ENCODE measurements around the gene BORCS5. TPM values are rescaled to one million over a fixed set of nuclear protein-coding genes. Genes with fewer than 3 reads are reported as not detected.

Gene BORCS5
- total and polyA plus RNA-seq, 2 donors (not counting 1 experiment from before 2014, with no cell fraction given), result 11.9 to 46.2 TPM

DNA sequence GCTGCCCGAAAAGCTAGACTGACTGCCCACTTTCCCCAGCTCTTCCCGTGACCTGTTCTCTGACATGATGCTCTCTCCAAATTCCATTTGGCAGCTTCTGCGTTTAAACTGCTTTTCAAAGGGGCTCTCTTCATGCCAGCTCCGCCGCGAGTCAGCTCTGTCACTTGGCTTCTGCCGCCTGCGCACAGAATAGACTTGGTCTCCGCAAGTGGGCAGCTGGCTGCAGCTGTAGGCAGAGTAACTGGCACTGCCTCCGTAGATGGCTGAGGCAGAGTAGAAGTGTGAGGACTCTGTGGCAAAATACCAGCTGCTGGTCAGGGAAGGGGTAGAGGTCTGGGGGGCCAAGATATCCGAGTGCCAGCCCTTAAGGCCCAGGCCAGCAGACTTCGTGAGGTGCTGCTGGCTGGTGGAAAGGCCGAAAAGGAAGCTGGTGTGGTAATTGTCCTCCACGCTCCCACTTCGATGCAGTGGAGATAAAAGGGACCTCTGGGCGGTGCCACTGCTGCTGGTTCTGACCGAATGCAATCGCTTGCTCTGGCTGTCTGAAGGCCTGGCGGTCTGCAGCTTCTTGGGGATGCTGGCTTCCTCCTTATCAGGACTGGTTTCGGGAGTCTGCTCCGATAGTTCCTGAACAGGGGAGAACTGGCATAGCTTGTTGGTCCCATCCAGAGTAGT is 120.1 kb downstream of the BORCS5 start:
- ChIA-PET POLR2A (no interaction called here), CTCF (interaction anchor here (1.4 kb wide), 1 partner anchor 260 kb away, joined by 5 read pairs; no protein-coding TSS in a partner anchor)
- TF ChIP-seq, protein P1, sequence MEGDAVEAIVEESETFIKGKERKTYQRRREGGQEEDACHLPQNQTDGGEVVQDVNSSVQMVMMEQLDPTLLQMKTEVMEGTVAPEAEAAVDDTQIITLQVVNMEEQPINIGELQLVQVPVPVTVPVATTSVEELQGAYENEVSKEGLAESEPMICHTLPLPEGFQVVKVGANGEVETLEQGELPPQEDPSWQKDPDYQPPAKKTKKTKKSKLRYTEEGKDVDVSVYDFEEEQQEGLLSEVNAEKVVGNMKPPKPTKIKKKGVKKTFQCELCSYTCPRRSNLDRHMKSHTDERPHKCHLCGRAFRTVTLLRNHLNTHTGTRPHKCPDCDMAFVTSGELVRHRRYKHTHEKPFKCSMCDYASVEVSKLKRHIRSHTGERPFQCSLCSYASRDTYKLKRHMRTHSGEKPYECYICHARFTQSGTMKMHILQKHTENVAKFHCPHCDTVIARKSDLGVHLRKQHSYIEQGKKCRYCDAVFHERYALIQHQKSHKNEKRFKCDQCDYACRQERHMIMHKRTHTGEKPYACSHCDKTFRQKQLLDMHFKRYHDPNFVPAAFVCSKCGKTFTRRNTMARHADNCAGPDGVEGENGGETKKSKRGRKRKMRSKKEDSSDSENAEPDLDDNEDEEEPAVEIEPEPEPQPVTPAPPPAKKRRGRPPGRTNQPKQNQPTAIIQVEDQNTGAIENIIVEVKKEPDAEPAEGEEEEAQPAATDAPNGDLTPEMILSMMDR (IDR thresholded peaks at IDR 0.05), result no peak
- TF ChIP-seq EZH2 (IDR thresholded peaks at IDR 0.05; ENCODE audit: borderline replicate concordance, insufficient read depth, low read depth, low read length, poor library complexity, severe bottlenecking), result no peak
- Histone ChIP-seq H3K27ac (ENCODE audit: low read length in 2 of 2) (no peak overlapping the region), H4K20me1 (ENCODE audit: control insufficient read depth, insufficient read depth, low read length, poor library complexity, severe bottlenecking) (no peaks in the 10 kb centered on the region), H3K27me3 (replicated peaks in 1 of 4; ENCODE audit: control extremely low read depth in 1 of 4, control insufficient read depth in 3 of 4, insufficient read depth in 4 of 4, low read length in 3 of 4) (no peaks in the 10 kb centered on the region), H3K9me3 (ENCODE audit: control extremely low read depth in 1 of 3, control insufficient read depth in 2 of 3, insufficient read depth in 1 of 3, low read length in 2 of 3) (no peaks in the 10 kb centered on the region), H3K79me2 (ENCODE audit: control insufficient read depth, insufficient read depth, low read length) (no peaks in the 10 kb centered on the region), H3K4me2 (replicated peaks; ENCODE audit: low read depth, low read length, poor library complexity, severe bottlenecking) (no peak overlapping the region), H2AFZ (ENCODE audit: insufficient read depth, low read depth, low read length, poor library complexity, severe bottlenecking) (no peak overlapping the region), H3K4me3 (ENCODE audit: control extremely low read depth in 1 of 5, extremely low read depth in 1 of 5, insufficient read depth in 1 of 5, low read depth in 2 of 5, low read length in 4 of 5) (no peak overlapping the region), H3K36me3 (replicated peaks in 1 of 2; ENCODE audit: control extremely low read depth in 1 of 2, control insufficient read depth in 1 of 2, extremely low read depth in 1 of 2, insufficient read depth in 2 of 2, low read length in 1 of 2) (peaks cover 0 to 6% of the 10 kb centered on the region in 2 experiments), H3K9ac (ENCODE audit: low read length) (no peak overlapping the region), H3K4me1 (ENCODE audit: control insufficient read depth in 2 of 2, insufficient read depth in 2 of 2, low read length in 2 of 2) (no peaks in the 10 kb centered on the region)
- Mint-ChIP-seq H3K27ac (no peak overlapping the region), H3K4me3 (no peak overlapping the region), H3K4me1 (peaks cover 18% of the 10 kb centered on the region), H3K27me3 (no peaks in the 10 kb centered on the region), H3K9me3 (ENCODE audit: insufficient read depth) (no peaks in the 10 kb centered on the region)
- DNase-seq (no peak), ATAC-seq (ENCODE audit: low read depth) (no peak)
- intact Hi-C loops (cut with micrococcal nuclease), result no loop called here
- over 99% methylated on average over 21 of the region's 21 CpGs for WGBS (ENCODE audit: insufficient coverage)

DNA sequence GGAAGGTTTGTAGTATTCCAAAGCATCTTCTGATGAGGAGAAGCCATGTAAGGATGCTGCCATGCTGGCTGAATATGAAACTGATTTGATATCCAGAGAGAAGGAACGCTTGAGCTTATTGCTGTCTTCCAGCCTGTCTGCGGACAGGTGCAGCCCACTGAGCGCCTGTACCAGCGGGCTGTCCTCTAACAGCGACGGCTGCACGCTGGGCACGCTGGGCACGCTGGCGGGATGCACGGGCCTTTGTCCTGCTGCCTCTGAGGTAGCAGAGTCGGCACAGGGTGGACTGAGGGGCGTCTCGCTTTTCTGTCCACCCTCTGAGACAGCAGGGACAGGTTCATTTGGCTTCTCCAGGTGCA is 120.6 kb downstream of the BORCS5 start:
- DNase-seq (no peak), ATAC-seq (ENCODE audit: low read depth) (no peak)
- Histone ChIP-seq H3K27ac (ENCODE audit: low read length in 2 of 2) (no peak overlapping the region), H3K9ac (ENCODE audit: low read length) (no peak overlapping the region), H4K20me1 (ENCODE audit: control insufficient read depth, insufficient read depth, low read length, poor library complexity, severe bottlenecking) (no peaks in the 10 kb centered on the region), H3K27me3 (replicated peaks in 1 of 4; ENCODE audit: control extremely low read depth in 1 of 4, control insufficient read depth in 3 of 4, insufficient read depth in 4 of 4, low read length in 3 of 4) (no peaks in the 10 kb centered on the region), H2AFZ (ENCODE audit: insufficient read depth, low read depth, low read length, poor library complexity, severe bottlenecking) (no peak overlapping the region), H3K4me1 (ENCODE audit: control insufficient read depth in 2 of 2, insufficient read depth in 2 of 2, low read length in 2 of 2) (peaks cover 0 to 1% of the 10 kb centered on the region in 2 donors), H3K4me3 (ENCODE audit: control extremely low read depth in 1 of 5, extremely low read depth in 1 of 5, insufficient read depth in 1 of 5, low read depth in 2 of 5, low read length in 4 of 5) (no peak overlapping the region), H3K9me3 (ENCODE audit: control extremely low read depth in 1 of 3, control insufficient read depth in 2 of 3, insufficient read depth in 1 of 3, low read length in 2 of 3) (no peaks in the 10 kb centered on the region), H3K79me2 (ENCODE audit: control insufficient read depth, insufficient read depth, low read length) (no peaks in the 10 kb centered on the region), H3K36me3 (replicated peaks in 1 of 2; ENCODE audit: control extremely low read depth in 1 of 2, control insufficient read depth in 1 of 2, extremely low read depth in 1 of 2, insufficient read depth in 2 of 2, low read length in 1 of 2) (peaks cover 0 to 6% of the 10 kb centered on the region in 2 experiments), H3K4me2 (replicated peaks; ENCODE audit: low read depth, low read length, poor library complexity, severe bottlenecking) (no peak overlapping the region)
- H3K4me1 Mint-ChIP-seq, result peaks cover 21% of the 10 kb centered on the region
- intact Hi-C loops (cut with micrococcal nuclease), result no loop called here
- H3K9me3 Mint-ChIP-seq (ENCODE audit: insufficient read depth), result no peaks in the 10 kb centered on the region
- TF ChIP-seq, protein P1 (IDR thresholded peaks at IDR 0.05), result no peak
- TF ChIP-seq EZH2 (IDR thresholded peaks at IDR 0.05; ENCODE audit: borderline replicate concordance, insufficient read depth, low read depth, low read length, poor library complexity, severe bottlenecking), result no peak
- H3K27me3 Mint-ChIP-seq, result no peaks in the 10 kb centered on the region
- H3K27ac Mint-ChIP-seq, result no peak overlapping the region
- POLR2A ChIA-PET, result no interaction called here
- no peak overlapping the region for H3K4me3 Mint-ChIP-seq
- CTCF ChIA-PET, result interaction anchor here (1.4 kb wide), 1 partner anchor 259 kb away, joined by 5 read pairs; no protein-coding TSS in a partner anchor
- WGBS (ENCODE audit: insufficient coverage), result 98% methylated on average over 14 of the region's 14 CpGs
